ENCODE measurements around the gene PTGR3.

Gene PTGR3

DNA sequence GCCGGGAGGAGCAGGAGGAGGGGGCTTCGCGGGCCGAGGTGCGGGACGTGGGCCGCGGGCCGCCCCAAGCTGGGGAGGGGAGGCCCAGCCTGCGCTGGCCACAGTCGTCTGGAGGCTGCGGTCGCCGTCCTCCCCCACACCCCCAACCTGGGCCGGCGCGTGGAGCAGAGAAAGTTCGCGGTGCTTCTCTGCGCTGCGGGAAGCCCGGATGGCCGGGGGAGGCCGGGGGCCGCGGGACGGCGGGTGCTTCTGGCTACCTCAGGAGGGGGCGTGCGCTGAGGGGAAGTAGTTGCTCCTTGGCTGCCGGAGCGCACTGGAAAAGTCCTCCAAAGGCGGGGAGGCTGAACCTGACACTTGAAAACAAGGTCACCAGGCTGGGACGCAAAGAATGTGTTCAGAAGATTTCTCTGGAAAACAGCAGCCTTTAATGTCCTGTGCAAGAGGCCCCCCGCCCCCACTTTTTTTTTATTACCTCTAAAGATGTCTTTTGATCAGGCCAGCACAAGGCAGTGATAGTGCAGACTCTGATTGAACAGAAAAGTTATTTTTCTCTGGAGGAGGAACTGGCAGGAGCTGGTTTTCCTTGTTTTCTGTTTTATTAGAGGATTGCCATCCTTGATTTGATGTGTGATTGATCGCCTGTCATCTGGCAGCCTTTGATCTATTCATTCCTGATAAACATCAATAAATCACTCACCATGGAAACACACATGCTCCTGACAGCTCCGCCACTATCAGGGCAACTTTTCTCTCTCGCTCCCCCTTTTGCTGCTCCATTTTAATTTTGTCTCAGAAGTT lies 3.2 kb upstream of the PTGR3 start:
- Histone ChIP-seq H3K4me3 (ENCODE audit: low read depth, low read length) (peak overlapping the region; percentile 59), H3K27ac (no peak overlapping the region), H3K9me3 (ENCODE audit: severe bottlenecking) (no peaks in the 10 kb centered on the region), H3K36me3 (no peaks in the 10 kb centered on the region), H3K27me3 (ENCODE audit: insufficient read depth, low read depth, severe bottlenecking) (no peaks in the 10 kb centered on the region)
- DNase-seq: peak; percentile 48
- TF ChIP-seq, protein P1, sequence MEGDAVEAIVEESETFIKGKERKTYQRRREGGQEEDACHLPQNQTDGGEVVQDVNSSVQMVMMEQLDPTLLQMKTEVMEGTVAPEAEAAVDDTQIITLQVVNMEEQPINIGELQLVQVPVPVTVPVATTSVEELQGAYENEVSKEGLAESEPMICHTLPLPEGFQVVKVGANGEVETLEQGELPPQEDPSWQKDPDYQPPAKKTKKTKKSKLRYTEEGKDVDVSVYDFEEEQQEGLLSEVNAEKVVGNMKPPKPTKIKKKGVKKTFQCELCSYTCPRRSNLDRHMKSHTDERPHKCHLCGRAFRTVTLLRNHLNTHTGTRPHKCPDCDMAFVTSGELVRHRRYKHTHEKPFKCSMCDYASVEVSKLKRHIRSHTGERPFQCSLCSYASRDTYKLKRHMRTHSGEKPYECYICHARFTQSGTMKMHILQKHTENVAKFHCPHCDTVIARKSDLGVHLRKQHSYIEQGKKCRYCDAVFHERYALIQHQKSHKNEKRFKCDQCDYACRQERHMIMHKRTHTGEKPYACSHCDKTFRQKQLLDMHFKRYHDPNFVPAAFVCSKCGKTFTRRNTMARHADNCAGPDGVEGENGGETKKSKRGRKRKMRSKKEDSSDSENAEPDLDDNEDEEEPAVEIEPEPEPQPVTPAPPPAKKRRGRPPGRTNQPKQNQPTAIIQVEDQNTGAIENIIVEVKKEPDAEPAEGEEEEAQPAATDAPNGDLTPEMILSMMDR (IDR thresholded peaks at IDR 0.05; ENCODE audit: low read depth, low read length): no peak

DNA sequence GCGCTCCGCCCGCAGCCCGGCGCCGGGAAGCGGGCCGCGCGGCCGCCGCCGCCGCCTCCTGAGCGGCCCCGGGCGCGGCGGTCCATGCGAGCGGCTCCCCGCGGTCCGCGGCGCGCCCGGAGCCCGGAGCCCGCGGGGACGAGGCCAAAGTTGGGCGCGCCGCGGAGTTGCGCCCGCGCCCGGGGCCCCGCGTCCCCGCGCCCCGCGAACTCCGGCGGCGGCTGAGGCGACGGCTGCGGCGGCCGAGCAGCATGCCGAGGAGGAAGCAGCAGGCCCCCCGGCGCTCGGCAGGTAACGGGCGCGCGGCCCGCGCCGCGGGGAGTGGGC lies 2.6 kb upstream of the PTGR3 start:
- no peak for DNase-seq
- Histone ChIP-seq H3K9me3 (ENCODE audit: severe bottlenecking) (no peaks in the 10 kb centered on the region), H3K4me3 (ENCODE audit: low read depth, low read length) (peak overlapping the region; percentile 59), H3K36me3 (no peaks in the 10 kb centered on the region), H3K27ac (no peak overlapping the region), H3K27me3 (ENCODE audit: insufficient read depth, low read depth, severe bottlenecking) (no peaks in the 10 kb centered on the region)
- TF ChIP-seq, protein P1 (IDR thresholded peaks at IDR 0.05; ENCODE audit: low read depth, low read length): no peak

DNA sequence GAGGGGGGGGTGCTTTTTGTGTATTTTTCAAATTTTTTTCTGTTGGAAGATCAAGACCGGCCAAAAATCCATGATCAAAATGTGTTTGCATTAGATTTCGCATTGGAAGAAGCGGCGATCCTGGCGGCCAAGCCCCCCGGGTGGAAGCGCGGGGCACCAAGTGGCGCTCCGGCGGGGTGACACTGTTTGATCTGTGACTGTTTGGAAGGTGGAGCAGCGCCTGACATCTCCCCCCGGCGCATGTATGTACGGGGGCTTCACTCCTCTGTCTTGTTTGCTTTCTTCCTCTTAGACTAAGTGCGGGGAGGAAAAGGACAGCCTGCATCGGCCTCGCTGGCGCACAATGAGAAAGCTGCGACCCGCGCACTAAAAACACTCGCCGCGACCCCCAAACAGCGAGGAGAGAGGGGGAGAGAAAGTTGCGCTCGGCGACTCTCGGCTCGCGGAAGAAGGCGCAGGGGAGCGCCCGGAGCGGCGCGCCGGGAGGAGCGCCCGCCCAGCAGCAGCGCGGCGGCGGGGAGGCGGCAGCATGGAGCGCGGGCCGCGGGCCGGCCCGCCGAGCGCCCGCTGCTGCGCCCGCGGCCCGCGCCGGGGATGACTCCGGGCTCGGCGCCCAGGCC lies 2.2 kb upstream of the PTGR3 start:
- H3K27me3 ChIP-seq (ENCODE audit: insufficient read depth, low read depth, severe bottlenecking): no peaks in the 10 kb centered on the region
- TF ChIP-seq, protein P1 (IDR thresholded peaks at IDR 0.05; ENCODE audit: low read depth, low read length): no peak
- no peaks in the 10 kb centered on the region for H3K36me3 ChIP-seq
- H3K4me3 ChIP-seq (ENCODE audit: low read depth, low read length): peak overlapping the region; percentile 87
- no peak overlapping the region for H3K27ac ChIP-seq
- DNase-seq: no peak
- H3K9me3 ChIP-seq (ENCODE audit: severe bottlenecking): no peaks in the 10 kb centered on the region

DNA sequence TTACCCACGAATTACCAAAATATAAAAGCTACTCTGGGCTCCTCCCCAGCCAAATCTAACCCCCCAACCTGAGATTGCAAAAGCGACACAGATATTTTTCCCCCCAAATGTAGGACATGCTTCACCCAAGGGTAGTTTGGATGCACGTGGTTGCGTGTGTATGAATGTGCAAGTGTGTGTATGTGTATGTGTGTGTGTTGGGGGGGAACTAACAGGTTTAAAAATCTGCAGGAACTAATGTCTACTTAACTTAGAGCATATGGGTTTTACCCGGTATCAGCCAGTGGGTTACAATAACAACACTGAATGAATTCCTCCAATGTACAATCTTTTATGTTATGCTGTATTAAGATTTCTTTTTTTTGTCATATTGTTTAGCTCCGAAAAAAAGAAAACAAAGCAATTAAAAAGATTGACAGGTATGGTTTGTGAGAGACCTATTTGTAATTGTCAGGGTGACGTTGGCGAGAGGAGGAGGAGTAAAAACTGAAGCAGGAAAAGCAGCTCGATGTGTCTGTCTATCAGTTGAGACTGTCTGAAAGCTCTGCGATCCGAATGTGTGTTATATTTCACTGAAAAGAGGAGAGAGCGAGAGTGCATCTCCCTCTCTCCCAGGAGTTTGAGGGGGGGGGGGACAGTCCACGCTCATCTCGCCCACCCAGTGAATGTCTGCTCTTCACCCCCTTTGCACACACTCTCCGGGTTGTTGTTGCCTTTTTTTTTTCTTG lies 1.5 kb upstream of the PTGR3 start, which contains the start of gene TSHZ1:
Gene TSHZ1, plus strand, starts transcription at position 524 of the 728 bp plus-strand sequence. CDS start 1,080 bp downstream, outside the sequence.
- peak within 1 kb of the TSS; percentile 97 for H3K27ac ChIP-seq
- peak within 1 kb of the TSS; percentile 87 for H3K4me3 ChIP-seq (ENCODE audit: low read depth, low read length)
- H3K9me3 ChIP-seq (ENCODE audit: severe bottlenecking): no peaks in the 10 kb centered on the region
- DNase-seq: peak; percentile 58
- H3K36me3 ChIP-seq: no peaks in the 10 kb centered on the region
- TF ChIP-seq, protein P1 (IDR thresholded peaks at IDR 0.05; ENCODE audit: low read depth, low read length): no peak
- no peaks in the 10 kb centered on the region for H3K27me3 ChIP-seq (ENCODE audit: insufficient read depth, low read depth, severe bottlenecking)

DNA sequence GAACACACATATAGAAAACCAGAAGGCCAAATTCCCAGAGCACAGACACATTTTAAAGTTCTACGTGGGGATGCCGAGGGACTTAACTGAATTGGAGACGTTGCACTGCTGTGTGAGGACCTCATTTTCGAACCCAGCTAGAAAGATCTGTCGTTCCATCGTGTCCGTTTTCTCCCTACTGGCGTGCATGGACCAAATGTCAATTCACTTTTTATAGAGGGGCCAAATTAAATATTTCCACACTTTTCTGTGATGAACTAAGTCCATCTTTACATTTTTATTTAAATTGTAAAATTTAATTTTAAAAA lies 966 bp upstream of the PTGR3 start:
- Histone ChIP-seq H3K9me3 (ENCODE audit: severe bottlenecking) (no peaks in the 10 kb centered on the region), H3K27ac (peak overlapping the region; percentile 97), H3K36me3 (no peaks in the 10 kb centered on the region), H3K4me3 (ENCODE audit: low read depth, low read length) (peak overlapping the region; percentile 87), H3K27me3 (ENCODE audit: insufficient read depth, low read depth, severe bottlenecking) (no peaks in the 10 kb centered on the region)
- DNase-seq: no peak
- TF ChIP-seq, protein P1 (IDR thresholded peaks at IDR 0.05; ENCODE audit: low read depth, low read length): no peak
